ENCODE measurements around the gene GLTP.
"Not testable (repeated sequence)": the region's sequence is repeated elsewhere in the genome, so short reads cannot be mapped to it uniquely, and the experiment has no call there.

Gene GLTP

DNA sequence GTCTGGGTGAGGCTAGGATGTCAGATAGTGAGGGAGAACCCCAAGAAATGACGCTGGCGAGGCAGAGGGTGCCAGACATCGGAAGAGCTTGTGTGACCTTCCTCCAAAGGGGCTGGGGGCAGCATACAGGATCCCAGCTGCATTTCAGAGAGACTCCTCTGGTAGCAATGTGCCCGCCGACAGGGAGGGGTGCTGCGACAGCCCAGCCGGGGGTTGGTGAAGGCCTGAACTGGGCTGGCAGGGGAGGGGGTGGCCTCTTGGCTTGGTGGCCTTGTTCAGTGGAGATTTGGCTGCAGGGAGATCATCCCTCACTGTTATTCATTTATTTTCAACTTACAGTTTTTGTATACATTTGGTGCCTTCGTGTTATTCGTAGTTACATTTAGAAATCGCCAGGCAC lies 25.0 kb upstream of the GLTP start:
- DNase-seq (ENCODE audit: low read depth), result no peak
- TF ChIP-seq, protein P1, sequence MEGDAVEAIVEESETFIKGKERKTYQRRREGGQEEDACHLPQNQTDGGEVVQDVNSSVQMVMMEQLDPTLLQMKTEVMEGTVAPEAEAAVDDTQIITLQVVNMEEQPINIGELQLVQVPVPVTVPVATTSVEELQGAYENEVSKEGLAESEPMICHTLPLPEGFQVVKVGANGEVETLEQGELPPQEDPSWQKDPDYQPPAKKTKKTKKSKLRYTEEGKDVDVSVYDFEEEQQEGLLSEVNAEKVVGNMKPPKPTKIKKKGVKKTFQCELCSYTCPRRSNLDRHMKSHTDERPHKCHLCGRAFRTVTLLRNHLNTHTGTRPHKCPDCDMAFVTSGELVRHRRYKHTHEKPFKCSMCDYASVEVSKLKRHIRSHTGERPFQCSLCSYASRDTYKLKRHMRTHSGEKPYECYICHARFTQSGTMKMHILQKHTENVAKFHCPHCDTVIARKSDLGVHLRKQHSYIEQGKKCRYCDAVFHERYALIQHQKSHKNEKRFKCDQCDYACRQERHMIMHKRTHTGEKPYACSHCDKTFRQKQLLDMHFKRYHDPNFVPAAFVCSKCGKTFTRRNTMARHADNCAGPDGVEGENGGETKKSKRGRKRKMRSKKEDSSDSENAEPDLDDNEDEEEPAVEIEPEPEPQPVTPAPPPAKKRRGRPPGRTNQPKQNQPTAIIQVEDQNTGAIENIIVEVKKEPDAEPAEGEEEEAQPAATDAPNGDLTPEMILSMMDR (IDR thresholded peaks at IDR 0.05; ENCODE audit: low read depth, low read length, missing control alignments), result no peak

DNA sequence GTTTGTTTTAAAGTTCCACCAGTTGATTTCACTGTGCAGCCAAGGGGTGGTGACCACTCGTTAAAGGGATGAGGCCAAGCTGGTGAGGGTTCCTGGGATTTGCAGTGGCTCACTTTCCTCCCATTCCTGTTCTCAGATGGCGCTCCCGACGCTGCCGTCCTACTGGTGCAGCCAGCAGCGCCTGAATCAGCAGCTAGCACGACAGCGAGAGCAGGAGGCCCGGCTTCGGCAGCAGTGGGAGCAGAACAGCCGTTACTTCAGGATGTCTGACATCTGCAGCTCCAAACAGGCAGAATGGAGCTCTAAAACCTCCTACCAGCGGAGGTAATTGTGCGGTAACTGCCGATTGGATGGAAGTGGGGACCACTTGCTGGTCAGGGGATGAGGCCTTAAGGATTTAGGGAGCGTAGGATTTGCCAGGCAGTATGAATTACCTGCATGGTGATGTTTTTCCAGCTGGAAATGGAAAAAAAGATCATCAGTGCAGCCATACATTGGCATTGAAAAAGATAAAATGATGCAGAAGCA lies 22.6 kb upstream of the GLTP start:
- H3K4me3 ChIP-seq (ENCODE audit: low read depth, low read length), result no peak overlapping the region
- TF ChIP-seq, protein P1 (IDR thresholded peaks at IDR 0.05; ENCODE audit: low read depth, low read length, missing control alignments), result no peak
- DNase-seq (ENCODE audit: low read depth), result no peak

More for the DNA sequence above, 25.0 kb upstream of the GLTP start:
- H3K4me3 ChIP-seq (ENCODE audit: low read depth, low read length), result no peak overlapping the region

DNA sequence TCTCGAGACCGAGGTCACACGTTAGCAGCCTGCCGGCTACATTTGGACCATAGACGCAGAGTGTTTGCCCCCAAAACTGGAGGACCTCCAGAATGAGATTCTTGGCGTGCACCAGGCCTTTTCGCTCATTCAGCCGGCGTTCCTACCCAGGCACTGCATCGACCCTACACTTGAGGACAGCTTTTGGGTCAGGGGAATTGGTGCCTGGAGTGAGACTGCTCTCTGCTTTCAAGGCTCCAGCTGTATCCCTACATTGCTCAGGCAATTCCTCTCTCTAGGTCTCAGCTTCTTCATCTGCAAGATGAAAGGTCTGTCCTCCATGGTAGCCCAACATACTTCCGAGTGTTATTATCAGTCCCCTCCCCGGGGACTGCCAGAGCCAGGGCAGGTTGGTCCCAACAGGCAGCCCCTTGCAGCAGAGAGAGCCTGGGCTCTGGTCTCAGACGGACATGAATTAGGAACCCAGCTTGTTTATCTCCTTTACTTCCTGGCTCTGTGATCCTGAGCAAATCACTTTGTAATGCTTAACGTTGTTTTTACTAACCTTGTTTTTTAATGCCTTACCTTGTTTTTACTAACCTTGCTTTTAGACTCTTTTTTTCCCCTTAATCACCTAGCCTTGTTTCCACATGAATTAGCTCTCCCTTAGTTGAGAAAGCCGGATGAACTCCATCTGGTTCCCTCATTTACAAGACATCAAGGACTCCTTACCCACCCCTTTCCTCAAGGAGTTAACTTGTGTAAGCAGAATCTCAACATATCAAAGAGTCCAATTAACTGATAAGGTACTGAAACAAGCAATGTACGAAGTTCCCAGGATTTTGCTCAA lies 20.6 kb upstream of the GLTP start:
- peak overlapping the region; percentile 83 for H3K4me3 ChIP-seq (ENCODE audit: low read depth, low read length)
- no peak for DNase-seq (ENCODE audit: low read depth)
- TF ChIP-seq, protein P1 (IDR thresholded peaks at IDR 0.05; ENCODE audit: low read depth, low read length, missing control alignments), result no peak

DNA sequence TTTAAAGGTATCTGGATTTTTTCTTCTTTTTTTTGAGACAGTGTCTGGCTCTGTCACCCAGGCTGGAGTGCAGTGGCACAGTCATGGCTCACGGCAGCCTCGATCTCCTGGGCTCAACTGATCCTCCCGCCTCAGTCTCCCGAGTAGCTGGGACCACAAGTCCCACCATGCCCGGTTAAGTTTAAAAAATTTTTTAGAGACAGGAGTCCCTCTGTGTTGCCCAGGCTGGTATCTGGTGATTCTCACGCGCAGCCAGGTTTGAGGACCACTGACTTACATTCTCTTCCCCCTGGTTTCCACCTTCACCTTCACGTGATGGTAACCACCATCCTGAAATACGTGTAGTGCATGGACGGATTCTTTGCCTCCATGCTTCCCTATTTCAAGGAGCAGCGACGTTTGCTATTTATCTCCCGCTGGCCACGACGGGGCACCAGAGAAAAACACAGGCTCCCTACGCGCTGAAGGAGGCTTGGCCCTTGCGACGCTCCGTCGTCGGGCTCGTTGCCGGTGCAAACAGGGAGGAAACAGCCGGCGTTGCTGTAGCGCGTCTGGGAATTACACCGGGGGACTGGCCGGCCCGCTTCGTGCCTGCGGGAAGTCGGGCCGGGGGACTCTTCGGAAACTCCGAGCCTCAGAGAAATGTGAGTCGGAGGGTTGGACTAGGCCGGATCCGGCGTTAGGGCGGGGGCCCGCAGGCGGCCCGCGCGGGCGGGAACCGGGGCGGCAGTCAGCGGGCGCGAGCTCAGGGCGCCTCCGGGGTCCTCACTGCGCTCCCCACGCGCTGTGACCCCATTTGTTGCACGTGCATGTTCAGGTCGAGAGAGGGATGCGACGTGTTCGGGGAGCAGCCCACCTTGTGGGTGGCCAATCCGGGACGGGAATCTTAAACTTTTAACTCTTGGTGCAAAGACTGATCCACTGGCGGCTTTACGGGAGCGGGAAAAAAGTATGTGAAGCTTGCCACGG lies 19.7 kb upstream of the GLTP start, which contains the start of gene TCHP:
TSS of gene TCHP (plus strand) at position 492 of the 969 bp plus-strand sequence. CDS start 2,753 bp downstream, outside the sequence.
- TF ChIP-seq, protein P1 (IDR thresholded peaks at IDR 0.05; ENCODE audit: low read depth, low read length, missing control alignments), result peak; percentile 26
- no peak for DNase-seq (ENCODE audit: low read depth)
- H3K4me3 ChIP-seq (ENCODE audit: low read depth, low read length), result peak within 1 kb of the TSS; percentile 83

DNA sequence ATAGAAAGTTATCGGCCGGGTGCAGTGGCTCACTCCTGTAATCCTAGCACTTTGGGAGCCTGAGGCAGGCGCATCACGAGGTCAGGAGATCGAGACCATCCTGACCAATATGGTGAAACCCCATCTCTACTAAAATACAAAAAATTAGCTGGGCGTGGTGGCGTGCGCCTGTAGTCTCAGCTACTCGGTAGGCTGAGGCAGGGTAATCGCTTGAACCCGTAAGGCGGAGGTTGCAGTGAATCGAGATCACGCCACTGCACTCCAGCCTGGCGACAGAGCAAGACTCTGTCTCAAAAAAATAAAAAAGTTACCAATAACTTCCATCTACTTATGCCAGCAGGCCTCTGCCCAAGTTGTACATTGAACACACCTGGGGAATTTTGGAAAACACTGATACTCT lies 19.0 kb upstream of the GLTP start:
- H3K4me3 ChIP-seq (ENCODE audit: low read depth, low read length), result peak overlapping the region; percentile 83; the same call in 1 of the 2 replicates
- not testable (repeated sequence) for DNase-seq (ENCODE audit: low read depth)

DNA sequence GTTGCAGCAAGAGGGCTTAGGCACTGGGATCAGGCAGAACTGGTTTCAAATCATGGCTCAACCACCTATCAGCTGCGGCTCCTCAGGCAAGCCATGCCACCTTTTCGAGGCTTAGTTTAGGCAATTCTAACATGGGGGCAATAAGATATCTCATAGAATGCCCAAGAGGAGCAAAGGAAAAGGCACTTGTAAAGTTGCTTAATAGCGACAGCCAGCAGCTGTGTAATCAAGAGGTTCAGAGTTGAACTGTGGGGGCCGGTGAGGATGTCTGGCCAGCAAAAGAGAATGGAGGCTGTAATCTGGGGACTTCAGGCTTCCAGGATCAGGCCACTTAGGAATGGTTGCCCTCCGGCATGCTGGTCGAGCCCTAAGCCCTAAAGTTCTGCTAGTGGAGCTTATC lies 16.7 kb upstream of the GLTP start:
- DNase-seq (ENCODE audit: low read depth), result no peak
- TF ChIP-seq, protein P1 (IDR thresholded peaks at IDR 0.05; ENCODE audit: low read depth, low read length, missing control alignments), result no peak
- no peak overlapping the region for H3K4me3 ChIP-seq (ENCODE audit: low read depth, low read length)

DNA sequence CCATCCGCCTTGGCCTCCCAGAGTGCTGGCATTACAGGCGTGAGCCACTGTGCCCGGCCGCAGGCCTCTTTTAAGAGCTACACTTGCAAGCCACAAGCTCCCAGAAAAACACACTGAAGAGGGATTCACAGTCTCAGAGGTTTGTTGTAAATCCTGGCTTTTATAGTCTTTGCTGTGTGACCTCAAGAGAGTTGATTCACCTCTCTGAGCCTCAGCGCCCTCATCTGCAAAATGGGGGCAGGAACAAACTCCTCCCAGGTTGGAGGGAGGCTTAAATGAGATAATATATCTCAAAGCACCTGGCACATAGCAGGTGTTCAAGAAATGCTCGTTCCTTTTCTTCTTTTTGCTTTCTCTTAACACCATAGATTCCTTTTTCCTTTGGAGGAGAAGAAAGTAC lies 15.8 kb upstream of the GLTP start:
- H3K4me3 ChIP-seq (ENCODE audit: low read depth, low read length), result no peak overlapping the region
- no peak for DNase-seq (ENCODE audit: low read depth)
- TF ChIP-seq, protein P1 (IDR thresholded peaks at IDR 0.05; ENCODE audit: low read depth, low read length, missing control alignments), result no peak

Data from GM12864 (cell line).